Measurements from ENCODE around the gene POC1A. TPM values are rescaled to one million over a fixed set of nuclear protein-coding genes. Genes with fewer than 3 reads are reported as not detected.
A peak's percentile ranks its signal among the peaks of the same experiment; 100 is the strongest.

The POC1A gene
- total and polyA plus RNA-seq, 9 of the 15 experiments (the other 6 are each of a cell fraction or from before 2014, with no cell fraction given), result 7.2 to 17.5 (median 12.1) TPM

DNA sequence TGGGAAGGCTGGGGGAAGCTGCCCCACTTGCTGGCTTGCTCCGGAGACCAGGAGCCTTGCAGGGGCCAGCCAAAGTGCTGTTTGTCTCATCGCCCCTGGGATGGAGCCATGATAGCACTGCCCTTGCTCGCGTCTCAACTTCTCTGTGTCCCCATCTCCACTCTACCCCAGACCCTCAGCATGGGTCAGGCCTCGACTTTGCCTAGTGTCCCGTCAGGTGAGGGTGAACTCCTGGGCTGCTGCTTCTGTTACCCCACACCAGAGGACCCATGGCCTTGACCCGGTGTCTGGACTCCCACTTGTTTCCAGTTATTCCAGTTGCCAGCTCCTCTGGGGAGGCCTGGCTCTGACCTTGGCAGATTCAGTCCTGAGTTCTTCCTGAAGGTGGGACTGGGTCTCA, 61.3 kb downstream of the POC1A start:
- H2AFZ ChIP-seq (ENCODE audit: low read depth, low read length), result no peak overlapping the region
- no peak for ATAC-seq
- no peaks in the 10 kb centered on the region for H3K9me3 ChIP-seq (replicated peaks; ENCODE audit: control insufficient read depth, insufficient read depth, low read depth, low read length)
- H3K27ac ChIP-seq (ENCODE audit: extremely low read depth, low read depth, low read length), result no peak overlapping the region
- 73% methylated on average over 7 of the region's 7 CpGs for WGBS (ENCODE audit: insufficient coverage, low coverage, missing lambda C conversion rate)
- no peaks in the 10 kb centered on the region for H3K27me3 ChIP-seq (ENCODE audit: control insufficient read depth in 2 of 2, insufficient read depth in 2 of 2, low read length in 2 of 2)
- in situ Hi-C loops (cut with MboI), result no loop called here
- FAIRE-seq, result no peak
- no peaks in the 10 kb centered on the region for H3K9me1 ChIP-seq (ENCODE audit: control insufficient read depth, insufficient read depth, low read length)
- POLR2A ChIA-PET, result no interaction called here
- H3K36me3 ChIP-seq (ENCODE audit: control insufficient read depth, insufficient read depth, low read length), result peaks cover 34% of the 10 kb centered on the region; the same call in 1 of the 3 replicates
- no peak overlapping the region for H3K4me3 ChIP-seq
- peaks cover 16 to 24% of the 10 kb centered on the region in 2 experiments for H3K4me1 ChIP-seq (replicated peaks in 1 of 2; ENCODE audit: control insufficient read depth in 2 of 2, insufficient read depth in 2 of 2, low read length in 2 of 2)
- DNase-seq (ENCODE audit: extremely low read depth in 1 of 4, low spot score in 3 of 4), result no peak
- no peaks in the 10 kb centered on the region for H4K20me1 ChIP-seq (replicated peaks; ENCODE audit: control insufficient read depth, insufficient read depth, low read length)
- H3K9ac ChIP-seq (ENCODE audit: insufficient read depth in 1 of 2, low read depth in 2 of 2, low read length in 2 of 2), result peak overlapping the region in 1 of 2 experiments; percentile 40; a peak in 1 of 4 replicates
- no peak overlapping the region for H3K4me2 ChIP-seq (ENCODE audit: insufficient read depth, low read length)
- intact Hi-C loops (cut with micrococcal nuclease), result no loop called here
- H3K79me2 ChIP-seq (ENCODE audit: control insufficient read depth, insufficient read depth, low read length), result no peaks in the 10 kb centered on the region
- CTCF ChIA-PET (ENCODE audit: low intra/inter-chr PET ratio), result no interaction called here
- no TSS peak for BruUV-seq (replicated peaks)
- TF ChIP-seq FOXK2 (conservative IDR thresholded peaks at IDR 0.05 in 1 of 2, IDR thresholded peaks at IDR 0.05 in 1 of 2; ENCODE audit: low read depth in 2 of 2), result no peak
- no peak for TF ChIP-seq SAFB2 (IDR thresholded peaks at IDR 0.05; ENCODE audit: borderline replicate concordance, low read depth, low read length, severe bottlenecking)
- no peak for TF ChIP-seq XRCC3 (IDR thresholded peaks at IDR 0.05)
- TF ChIP-seq, protein P1, sequence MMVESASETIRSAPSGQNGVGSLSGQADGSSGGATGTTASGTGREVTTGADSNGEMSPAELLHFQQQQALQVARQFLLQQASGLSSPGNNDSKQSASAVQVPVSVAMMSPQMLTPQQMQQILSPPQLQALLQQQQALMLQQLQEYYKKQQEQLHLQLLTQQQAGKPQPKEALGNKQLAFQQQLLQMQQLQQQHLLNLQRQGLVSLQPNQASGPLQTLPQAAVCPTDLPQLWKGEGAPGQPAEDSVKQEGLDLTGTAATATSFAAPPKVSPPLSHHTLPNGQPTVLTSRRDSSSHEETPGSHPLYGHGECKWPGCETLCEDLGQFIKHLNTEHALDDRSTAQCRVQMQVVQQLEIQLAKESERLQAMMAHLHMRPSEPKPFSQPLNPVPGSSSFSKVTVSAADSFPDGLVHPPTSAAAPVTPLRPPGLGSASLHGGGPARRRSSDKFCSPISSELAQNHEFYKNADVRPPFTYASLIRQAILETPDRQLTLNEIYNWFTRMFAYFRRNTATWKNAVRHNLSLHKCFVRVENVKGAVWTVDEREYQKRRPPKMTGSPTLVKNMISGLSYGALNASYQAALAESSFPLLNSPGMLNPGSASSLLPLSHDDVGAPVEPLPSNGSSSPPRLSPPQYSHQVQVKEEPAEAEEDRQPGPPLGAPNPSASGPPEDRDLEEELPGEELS (CRISPR knock-in tag; IDR thresholded peaks at IDR 0.05; ENCODE audit: borderline replicate concordance), result no peak
- TF ChIP-seq, protein P2, sequence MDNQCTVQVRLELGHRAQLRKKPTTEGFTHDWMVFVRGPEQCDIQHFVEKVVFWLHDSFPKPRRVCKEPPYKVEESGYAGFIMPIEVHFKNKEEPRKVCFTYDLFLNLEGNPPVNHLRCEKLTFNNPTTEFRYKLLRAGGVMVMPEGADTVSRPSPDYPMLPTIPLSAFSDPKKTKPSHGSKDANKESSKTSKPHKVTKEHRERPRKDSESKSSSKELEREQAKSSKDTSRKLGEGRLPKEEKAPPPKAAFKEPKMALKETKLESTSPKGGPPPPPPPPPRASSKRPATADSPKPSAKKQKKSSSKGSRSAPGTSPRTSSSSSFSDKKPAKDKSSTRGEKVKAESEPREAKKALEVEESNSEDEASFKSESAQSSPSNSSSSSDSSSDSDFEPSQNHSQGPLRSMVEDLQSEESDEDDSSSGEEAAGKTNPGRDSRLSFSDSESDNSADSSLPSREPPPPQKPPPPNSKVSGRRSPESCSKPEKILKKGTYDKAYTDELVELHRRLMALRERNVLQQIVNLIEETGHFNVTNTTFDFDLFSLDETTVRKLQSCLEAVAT (IDR thresholded peaks at IDR 0.05), result no peak
- TF ChIP-seq, protein P3, sequence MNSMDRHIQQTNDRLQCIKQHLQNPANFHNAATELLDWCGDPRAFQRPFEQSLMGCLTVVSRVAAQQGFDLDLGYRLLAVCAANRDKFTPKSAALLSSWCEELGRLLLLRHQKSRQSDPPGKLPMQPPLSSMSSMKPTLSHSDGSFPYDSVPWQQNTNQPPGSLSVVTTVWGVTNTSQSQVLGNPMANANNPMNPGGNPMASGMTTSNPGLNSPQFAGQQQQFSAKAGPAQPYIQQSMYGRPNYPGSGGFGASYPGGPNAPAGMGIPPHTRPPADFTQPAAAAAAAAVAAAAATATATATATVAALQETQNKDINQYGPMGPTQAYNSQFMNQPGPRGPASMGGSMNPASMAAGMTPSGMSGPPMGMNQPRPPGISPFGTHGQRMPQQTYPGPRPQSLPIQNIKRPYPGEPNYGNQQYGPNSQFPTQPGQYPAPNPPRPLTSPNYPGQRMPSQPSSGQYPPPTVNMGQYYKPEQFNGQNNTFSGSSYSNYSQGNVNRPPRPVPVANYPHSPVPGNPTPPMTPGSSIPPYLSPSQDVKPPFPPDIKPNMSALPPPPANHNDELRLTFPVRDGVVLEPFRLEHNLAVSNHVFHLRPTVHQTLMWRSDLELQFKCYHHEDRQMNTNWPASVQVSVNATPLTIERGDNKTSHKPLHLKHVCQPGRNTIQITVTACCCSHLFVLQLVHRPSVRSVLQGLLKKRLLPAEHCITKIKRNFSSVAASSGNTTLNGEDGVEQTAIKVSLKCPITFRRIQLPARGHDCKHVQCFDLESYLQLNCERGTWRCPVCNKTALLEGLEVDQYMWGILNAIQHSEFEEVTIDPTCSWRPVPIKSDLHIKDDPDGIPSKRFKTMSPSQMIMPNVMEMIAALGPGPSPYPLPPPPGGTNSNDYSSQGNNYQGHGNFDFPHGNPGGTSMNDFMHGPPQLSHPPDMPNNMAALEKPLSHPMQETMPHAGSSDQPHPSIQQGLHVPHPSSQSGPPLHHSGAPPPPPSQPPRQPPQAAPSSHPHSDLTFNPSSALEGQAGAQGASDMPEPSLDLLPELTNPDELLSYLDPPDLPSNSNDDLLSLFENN (IDR thresholded peaks at IDR 0.05; ENCODE audit: low read depth in 2 of 2, low read length in 2 of 2), result no peak
- TF ChIP-seq, protein P4, sequence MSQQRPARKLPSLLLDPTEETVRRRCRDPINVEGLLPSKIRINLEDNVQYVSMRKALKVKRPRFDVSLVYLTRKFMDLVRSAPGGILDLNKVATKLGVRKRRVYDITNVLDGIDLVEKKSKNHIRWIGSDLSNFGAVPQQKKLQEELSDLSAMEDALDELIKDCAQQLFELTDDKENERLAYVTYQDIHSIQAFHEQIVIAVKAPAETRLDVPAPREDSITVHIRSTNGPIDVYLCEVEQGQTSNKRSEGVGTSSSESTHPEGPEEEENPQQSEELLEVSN (IDR thresholded peaks at IDR 0.05; ENCODE audit: borderline replicate concordance in 1 of 2, extremely low read depth in 1 of 2, insufficient read depth in 1 of 2, insufficient read length in 1 of 2, low read depth in 1 of 2, low read length in 1 of 2, poor library complexity in 1 of 2, severe bottlenecking in 1 of 2), result no peak
- TF ChIP-seq, protein P5, sequence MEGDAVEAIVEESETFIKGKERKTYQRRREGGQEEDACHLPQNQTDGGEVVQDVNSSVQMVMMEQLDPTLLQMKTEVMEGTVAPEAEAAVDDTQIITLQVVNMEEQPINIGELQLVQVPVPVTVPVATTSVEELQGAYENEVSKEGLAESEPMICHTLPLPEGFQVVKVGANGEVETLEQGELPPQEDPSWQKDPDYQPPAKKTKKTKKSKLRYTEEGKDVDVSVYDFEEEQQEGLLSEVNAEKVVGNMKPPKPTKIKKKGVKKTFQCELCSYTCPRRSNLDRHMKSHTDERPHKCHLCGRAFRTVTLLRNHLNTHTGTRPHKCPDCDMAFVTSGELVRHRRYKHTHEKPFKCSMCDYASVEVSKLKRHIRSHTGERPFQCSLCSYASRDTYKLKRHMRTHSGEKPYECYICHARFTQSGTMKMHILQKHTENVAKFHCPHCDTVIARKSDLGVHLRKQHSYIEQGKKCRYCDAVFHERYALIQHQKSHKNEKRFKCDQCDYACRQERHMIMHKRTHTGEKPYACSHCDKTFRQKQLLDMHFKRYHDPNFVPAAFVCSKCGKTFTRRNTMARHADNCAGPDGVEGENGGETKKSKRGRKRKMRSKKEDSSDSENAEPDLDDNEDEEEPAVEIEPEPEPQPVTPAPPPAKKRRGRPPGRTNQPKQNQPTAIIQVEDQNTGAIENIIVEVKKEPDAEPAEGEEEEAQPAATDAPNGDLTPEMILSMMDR (IDR thresholded peaks at IDR 0.05 in 2 of 3, conservative IDR thresholded peaks at IDR 0.05 in 1 of 3; ENCODE audit: insufficient read depth in 2 of 3, low read depth in 1 of 3, low read length in 3 of 3), result no peak
- no peak for TF ChIP-seq EHMT2 (IDR thresholded peaks at IDR 0.05)

Data from K562 (cell line).